HepG2 (cell line): ENCODE measurements around the gene USP5. TPM values are rescaled to one million over a fixed set of nuclear protein-coding genes. Genes with fewer than 3 reads are reported as not detected.
A peak's percentile ranks its signal among the peaks of the same experiment; 100 is the strongest.

ENCODE experiments used
- ATF4 ChIP-seq, 2 experiments: fragments of 450-650 bp in 1 of 2; sonication (generic) in 1 of 2; formaldehyde crosslinking; IDR thresholded peaks; 2 replicates each; pipeline versions ENCODE4 v1.5.0 to v1.8.0; 2020 to 2022; ENCODE audit warnings: mild to moderate bottlenecking in 1 of 2, missing genetic modification reagents in 1 of 2
- DDIT3 ChIP-seq: sonication (generic); formaldehyde crosslinking; IDR thresholded peaks from 2 replicates; pipeline ENCODE4 v1.4.0; 2020; ENCODE audit warnings: mild to moderate bottlenecking, missing genetic modification reagents
- ESRRA ChIP-seq: sonication (generic); formaldehyde crosslinking; IDR thresholded peaks from 2 replicates; pipeline ENCODE4 v1.5.1; 2020; ENCODE audit warnings: mild to moderate bottlenecking, low read depth, missing genetic modification reagents
- ETV6 ChIP-seq: sonication (generic); formaldehyde crosslinking; conservative IDR thresholded peaks from 2 replicates; pipeline ENCODE4 v1.4.0; 2020; ENCODE audit warnings: missing genetic modification reagents
- FIP1L1 ChIP-seq: fragments of 200-400 bp; formaldehyde crosslinking; IDR thresholded peaks from 2 replicates; pipeline ENCODE4 v1.6.1; 2018; ENCODE audit warnings: low read depth, mild to moderate bottlenecking, low read length, moderate library complexity, borderline replicate concordance; ENCODE audit not compliant: insufficient read depth
- HHEX ChIP-seq: IDR thresholded peaks from 2 replicates; pipeline ENCODE4 v1.6.1; 2016; ENCODE audit warnings: control low read depth
- MAF1 ChIP-seq: sonication (generic); formaldehyde crosslinking; IDR thresholded peaks from 2 replicates; pipeline ENCODE4 v1.5.0; 2020; ENCODE audit warnings: missing genetic modification reagents, borderline replicate concordance
- MAFG ChIP-seq: sonication (generic); formaldehyde crosslinking; IDR thresholded peaks from 2 replicates; pipeline ENCODE4 v1.5.1; 2020; ENCODE audit warnings: mild to moderate bottlenecking, missing genetic modification reagents
- MAFK ChIP-seq, 2 experiments: IDR thresholded peaks in 1 of 2; conservative IDR thresholded peaks in 1 of 2; 2 replicates each; pipeline ENCODE4 v1.6.1; 2011; ENCODE audit warnings: improper control_type of control experiment in 2 of 2, low read length in 2 of 2
- PPARG ChIP-seq: conservative IDR thresholded peaks from 2 replicates; pipeline ENCODE4 v1.6.1; 2016; ENCODE audit warnings: missing biosample characterization, missing genetic modification reagents
- RARG ChIP-seq: sonication (generic); formaldehyde crosslinking; IDR thresholded peaks from 2 replicates; pipeline ENCODE4 v1.4.0; 2020; ENCODE audit warnings: low read depth, mild to moderate bottlenecking, missing genetic modification reagents
- XRCC5 ChIP-seq: fragments of 200-400 bp; formaldehyde crosslinking; optimal IDR thresholded peaks from 2 replicates; pipeline ENCODE3; 2017; ENCODE audit warnings: mild to moderate bottlenecking, low read length
- ZNF225 ChIP-seq: sonication (generic); formaldehyde crosslinking; IDR thresholded peaks from 2 replicates; pipeline ENCODE4 v1.4.0; 2020; ENCODE audit warnings: mild to moderate bottlenecking, missing genetic modification reagents
- ZNF276 ChIP-seq: sonication (generic); formaldehyde crosslinking; IDR thresholded peaks from 2 replicates; pipeline ENCODE4 v1.4.0; 2020; ENCODE audit warnings: mild to moderate bottlenecking, low read depth, missing genetic modification reagents
- ZNF333 ChIP-seq: sonication (generic); formaldehyde crosslinking; IDR thresholded peaks from 2 replicates; pipeline ENCODE4 v1.4.0; 2020; ENCODE audit warnings: mild to moderate bottlenecking, missing genetic modification reagents, borderline replicate concordance
- ZNF335 ChIP-seq: sonication (generic); formaldehyde crosslinking; IDR thresholded peaks from 2 replicates; pipeline ENCODE4 v1.4.0; 2020; ENCODE audit warnings: missing genetic modification reagents
- ZNF546 ChIP-seq: sonication (generic); formaldehyde crosslinking; conservative IDR thresholded peaks from 2 replicates; pipeline ENCODE4 v1.8.1; 2023; ENCODE audit warnings: mild to moderate bottlenecking, missing genetic modification reagents
- ZNF615 ChIP-seq: sonication (generic); formaldehyde crosslinking; IDR thresholded peaks from 2 replicates; pipeline ENCODE4 v1.5.0; 2020; ENCODE audit warnings: mild to moderate bottlenecking, missing genetic modification reagents, borderline replicate concordance
- polyA plus RNA-seq, 8 experiments: library from polyadenylated mRNA; depleted of rRNA in 3 of 8; stranded (reverse) in 7 of 8; unstranded in 1 of 8; fragments of >200 nt; fragmentation: Illumina TruSeq in 4 of 8; extraction: Trizol in 4 of 8; gene quantifications; 2 replicates each; pipeline versions ENCODE4 v1.2.1 to v1.2.3, GENCODE V29; 2011 to 2016; ENCODE audit warnings: low read depth in 4 of 8, missing spikeins in 1 of 8, mixed read lengths in 1 of 8; ENCODE audit not compliant: insufficient read depth in 1 of 8
- total RNA-seq, 5 experiments: library from RNA; depleted of rRNA; stranded (reverse); fragments of >200 nt; fragmentation: Illumina TruSeq; extraction: Trizol; gene quantifications; 2 replicates each; pipeline ENCODE4 v1.2.3, GENCODE V29; 2016; ENCODE audit warnings: low read depth in 1 of 5
- TF ChIP-seq, protein P1 (sequence below): sonication (generic); formaldehyde crosslinking; IDR thresholded peaks from 2 replicates; pipeline ENCODE4 v1.5.1; 2020; ENCODE audit warnings: missing genetic modification reagents, mild to moderate bottlenecking, borderline replicate concordance
- TF ChIP-seq, protein P2 (sequence below): sonication (generic); formaldehyde crosslinking; IDR thresholded peaks from 2 replicates; pipeline ENCODE4 v1.4.0; 2020; ENCODE audit warnings: missing genetic modification reagents, borderline replicate concordance

Gene USP5
- total and polyA plus RNA-seq, 2 of the 13 experiments (the other 11 are each of a cell fraction or from before 2014, with no cell fraction given) = 39.6 to 56.0 TPM

- TF ChIP-seq, protein P1, sequence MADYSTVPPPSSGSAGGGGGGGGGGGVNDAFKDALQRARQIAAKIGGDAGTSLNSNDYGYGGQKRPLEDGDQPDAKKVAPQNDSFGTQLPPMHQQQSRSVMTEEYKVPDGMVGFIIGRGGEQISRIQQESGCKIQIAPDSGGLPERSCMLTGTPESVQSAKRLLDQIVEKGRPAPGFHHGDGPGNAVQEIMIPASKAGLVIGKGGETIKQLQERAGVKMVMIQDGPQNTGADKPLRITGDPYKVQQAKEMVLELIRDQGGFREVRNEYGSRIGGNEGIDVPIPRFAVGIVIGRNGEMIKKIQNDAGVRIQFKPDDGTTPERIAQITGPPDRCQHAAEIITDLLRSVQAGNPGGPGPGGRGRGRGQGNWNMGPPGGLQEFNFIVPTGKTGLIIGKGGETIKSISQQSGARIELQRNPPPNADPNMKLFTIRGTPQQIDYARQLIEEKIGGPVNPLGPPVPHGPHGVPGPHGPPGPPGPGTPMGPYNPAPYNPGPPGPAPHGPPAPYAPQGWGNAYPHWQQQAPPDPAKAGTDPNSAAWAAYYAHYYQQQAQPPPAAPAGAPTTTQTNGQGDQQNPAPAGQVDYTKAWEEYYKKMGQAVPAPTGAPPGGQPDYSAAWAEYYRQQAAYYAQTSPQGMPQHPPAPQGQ = no peak
- TF ChIP-seq RARG (CRISPR knock-in tag) (no peak), ZNF615 (CRISPR knock-in tag) (no peak), ETV6 (CRISPR knock-in tag) (peak; percentile 66; the same call in 1 of the 2 replicates), PPARG (CRISPR knock-in tag) (peak; percentile 62), DDIT3 (CRISPR knock-in tag) (no peak), MAFK (conservative IDR thresholded peaks at IDR 0.05 in 1 of 2, IDR thresholded peaks at IDR 0.05 in 1 of 2; ENCODE audit: low read length in 2 of 2) (peak; percentile 73 to 87), MAFG (CRISPR knock-in tag) (peak; percentile 91), ZNF225 (CRISPR knock-in tag) (no peak), ATF4 (CRISPR knock-in tag; IDR thresholded peaks at IDR 0.05) (peak in 1 of 2 experiments; percentile 80; a peak in 2 of 4 replicates), MAF1 (no peak), FIP1L1 (0 out of 2 replicates have a peak, but pooled peaks have one; percentile 72), ZNF546 (CRISPR knock-in tag) (peak; percentile 80; the same call in 1 of the 2 replicates), HHEX (CRISPR knock-in tag) (no peak; the same call in 1 of the 2 replicates), XRCC5 (peak; percentile 97), ZNF333 (no peak), ZNF335 (CRISPR knock-in tag) (no peak), ESRRA (CRISPR knock-in tag) (no peak), ZNF276 (CRISPR knock-in tag) (no peak)
- TF ChIP-seq, protein P2, sequence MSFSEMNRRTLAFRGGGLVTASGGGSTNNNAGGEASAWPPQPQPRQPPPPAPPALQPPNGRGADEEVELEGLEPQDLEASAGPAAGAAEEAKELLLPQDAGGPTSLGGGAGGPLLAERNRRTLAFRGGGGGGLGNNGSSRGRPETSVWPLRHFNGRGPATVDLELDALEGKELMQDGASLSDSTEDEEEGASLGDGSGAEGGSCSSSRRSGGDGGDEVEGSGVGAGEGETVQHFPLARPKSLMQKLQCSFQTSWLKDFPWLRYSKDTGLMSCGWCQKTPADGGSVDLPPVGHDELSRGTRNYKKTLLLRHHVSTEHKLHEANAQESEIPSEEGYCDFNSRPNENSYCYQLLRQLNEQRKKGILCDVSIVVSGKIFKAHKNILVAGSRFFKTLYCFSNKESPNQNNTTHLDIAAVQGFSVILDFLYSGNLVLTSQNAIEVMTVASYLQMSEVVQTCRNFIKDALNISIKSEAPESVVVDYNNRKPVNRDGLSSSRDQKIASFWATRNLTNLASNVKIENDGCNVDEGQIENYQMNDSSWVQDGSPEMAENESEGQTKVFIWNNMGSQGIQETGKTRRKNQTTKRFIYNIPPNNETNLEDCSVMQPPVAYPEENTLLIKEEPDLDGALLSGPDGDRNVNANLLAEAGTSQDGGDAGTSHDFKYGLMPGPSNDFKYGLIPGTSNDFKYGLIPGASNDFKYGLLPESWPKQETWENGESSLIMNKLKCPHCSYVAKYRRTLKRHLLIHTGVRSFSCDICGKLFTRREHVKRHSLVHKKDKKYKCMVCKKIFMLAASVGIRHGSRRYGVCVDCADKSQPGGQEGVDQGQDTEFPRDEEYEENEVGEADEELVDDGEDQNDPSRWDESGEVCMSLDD = no peak; the same call in 1 of the 2 replicates
These were observed 39.1 kb downstream of the USP5 start (continued) for GRCh38 chr12:6890789-6891645.
